ENCODE data around the gene ZNF326. TPM values are rescaled to one million over a fixed set of nuclear protein-coding genes. Genes with fewer than 3 reads are reported as not detected.
A peak's percentile ranks its signal among the peaks of the same experiment; 100 is the strongest.
"Not testable (repeated sequence)": the region's sequence is repeated elsewhere in the genome, so short reads cannot be mapped to it uniquely, and the experiment has no call there.

The ZNF326 gene
- total RNA-seq, 1 experiment from 2014 or later, result 6.8 TPM

DNA sequence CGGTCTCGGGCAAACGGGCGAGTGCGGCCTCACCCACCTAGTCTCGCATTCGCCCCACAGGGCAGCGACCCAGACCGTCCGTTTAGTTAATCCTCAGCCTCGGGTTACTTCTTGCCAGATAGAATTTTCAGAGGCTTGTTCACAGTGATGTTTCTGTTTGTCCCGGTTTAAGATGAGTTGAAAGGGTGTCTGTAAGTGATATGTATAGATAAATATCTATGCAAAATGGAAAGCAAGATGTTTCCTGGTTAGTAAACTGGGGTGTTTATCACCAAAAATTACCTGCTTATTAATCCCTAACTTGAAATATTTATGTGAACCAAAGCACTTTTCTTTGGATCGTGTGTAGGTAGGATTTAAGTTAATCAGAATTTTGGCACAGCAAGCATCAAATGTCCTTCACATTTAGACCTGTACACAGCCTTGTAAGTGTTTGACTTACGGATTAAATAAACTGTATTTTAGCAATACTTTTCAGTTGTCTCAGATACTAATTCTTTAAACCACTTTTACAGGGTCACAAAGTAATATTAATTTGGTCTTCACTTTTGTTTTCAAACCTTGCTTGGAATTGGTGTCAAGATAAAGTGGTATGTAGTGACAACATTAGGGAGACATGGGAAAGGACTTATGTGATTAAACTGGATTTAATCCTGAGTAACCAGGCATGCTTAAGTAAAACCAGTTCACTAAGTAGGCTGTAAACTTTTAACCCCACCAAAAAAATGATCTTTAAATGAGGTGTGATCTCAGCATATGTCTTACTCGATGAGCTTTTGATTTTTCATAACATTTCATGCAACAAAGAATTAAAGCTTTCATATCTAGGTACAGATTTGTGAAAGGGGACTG is 914 bp downstream of the ZNF326 start:
- DNase-seq (ENCODE audit: low spot score), result peak; percentile 61

DNA sequence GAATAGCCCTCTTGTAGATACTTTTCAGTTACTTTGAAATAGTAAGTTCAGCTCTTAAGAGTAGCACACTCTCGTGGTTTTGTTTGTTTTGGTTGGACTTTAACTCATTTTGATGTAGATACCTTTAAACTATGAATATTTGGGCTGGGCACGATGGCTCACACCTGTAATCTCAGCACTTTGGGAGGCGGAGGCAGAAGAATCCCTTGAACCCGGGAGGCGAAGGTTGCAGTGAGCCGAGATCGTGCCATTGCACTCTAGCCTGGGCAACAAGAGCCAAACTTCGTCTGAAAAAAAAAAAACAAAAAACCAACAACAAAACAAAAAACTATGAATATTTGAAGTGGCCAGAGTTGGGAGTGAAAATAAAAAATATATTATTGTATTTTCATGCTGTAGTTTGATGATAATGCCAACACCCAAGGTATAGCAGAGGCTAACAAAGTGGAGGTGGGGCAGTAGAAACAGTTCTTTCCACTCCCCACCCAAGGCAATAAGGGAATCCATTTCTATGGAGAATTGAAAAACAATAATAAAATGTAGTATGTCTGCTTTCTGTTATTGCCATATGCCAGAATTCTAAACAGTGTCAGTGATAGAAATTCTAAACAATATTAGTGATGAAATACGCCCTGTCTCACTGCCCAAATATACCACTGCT is 1.7 kb downstream of the ZNF326 start:
- no peak for DNase-seq (ENCODE audit: low spot score)

DNA sequence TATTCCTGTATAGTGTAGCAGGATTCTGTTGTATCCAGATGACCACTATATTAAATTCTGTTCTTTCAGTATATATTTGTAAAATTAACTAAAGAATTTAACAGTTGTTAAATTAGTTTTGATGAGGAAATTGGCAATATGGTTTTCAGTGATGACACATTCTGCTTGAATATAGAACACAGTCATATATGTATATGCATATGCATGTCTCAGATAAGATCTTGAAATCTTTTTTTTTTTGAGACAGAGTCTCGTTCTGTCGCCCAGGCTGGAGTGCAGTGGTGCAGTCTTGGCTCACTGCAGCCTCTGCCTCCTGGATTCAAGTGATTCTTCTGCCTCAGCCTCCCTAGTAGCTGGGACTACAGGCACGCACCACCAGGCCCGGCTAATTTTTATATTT is 2.2 kb downstream of the ZNF326 start:
- DNase-seq (ENCODE audit: low spot score), result not testable (repeated sequence)

DNA sequence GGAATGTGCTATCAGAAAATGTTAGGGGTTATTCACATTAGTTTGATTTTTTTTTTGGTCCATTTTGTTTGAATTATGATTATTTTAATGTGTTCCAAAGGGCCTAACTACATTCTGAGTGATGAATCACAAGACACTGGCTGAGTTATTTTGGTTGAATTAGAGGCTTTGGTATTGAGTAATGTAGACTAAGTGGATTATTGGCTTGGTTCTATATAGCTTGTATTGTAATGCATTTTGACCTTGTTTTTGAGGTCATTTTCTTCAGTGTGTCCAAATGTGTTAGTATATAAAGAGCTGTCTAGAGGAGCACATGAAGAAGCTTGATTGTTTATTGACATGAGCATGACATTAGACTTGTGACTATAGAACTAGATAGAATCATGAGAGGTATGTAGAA is 3.4 kb downstream of the ZNF326 start:
- DNase-seq (ENCODE audit: low spot score), result no peak

DNA sequence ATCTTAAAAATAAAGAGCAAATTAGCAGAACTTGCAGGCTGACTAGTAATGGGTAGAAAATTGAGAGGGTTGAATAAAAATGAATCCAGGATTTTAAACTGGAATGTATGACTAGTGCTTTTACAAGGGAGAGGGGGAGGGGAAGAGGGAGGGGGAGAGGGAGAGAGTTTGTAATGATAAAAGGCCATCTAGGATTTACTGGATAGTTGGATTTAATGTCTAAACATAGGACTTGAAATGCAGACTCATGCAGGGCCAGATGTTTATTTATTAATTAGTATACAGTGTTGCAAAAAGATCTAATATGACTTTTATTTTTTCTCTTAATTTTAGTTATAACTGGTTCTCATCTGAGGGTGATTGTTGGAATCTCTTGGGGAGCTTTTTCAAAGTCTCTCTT is 4.3 kb downstream of the ZNF326 start:
- no peak for DNase-seq (ENCODE audit: low spot score)

DNA sequence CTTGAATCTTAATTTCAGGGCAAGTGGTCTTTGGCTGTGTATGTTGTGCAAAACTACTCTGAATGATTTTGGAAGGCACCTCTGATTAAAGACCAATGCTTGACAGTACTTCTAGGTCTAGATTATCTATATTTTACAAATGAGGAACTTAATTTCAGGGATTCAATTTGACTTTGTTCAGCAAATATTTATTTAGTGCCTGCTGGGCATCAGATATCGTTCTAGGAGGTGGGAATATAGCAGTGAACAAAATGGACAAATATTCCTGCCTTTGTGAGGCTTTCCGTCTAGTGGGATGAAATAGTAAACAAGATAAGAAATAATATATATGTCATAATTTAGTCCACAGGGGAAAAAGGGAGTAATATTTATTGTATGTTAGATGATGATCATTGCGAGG is 4.7 kb downstream of the ZNF326 start:
- DNase-seq (ENCODE audit: low spot score), result no peak

DNA sequence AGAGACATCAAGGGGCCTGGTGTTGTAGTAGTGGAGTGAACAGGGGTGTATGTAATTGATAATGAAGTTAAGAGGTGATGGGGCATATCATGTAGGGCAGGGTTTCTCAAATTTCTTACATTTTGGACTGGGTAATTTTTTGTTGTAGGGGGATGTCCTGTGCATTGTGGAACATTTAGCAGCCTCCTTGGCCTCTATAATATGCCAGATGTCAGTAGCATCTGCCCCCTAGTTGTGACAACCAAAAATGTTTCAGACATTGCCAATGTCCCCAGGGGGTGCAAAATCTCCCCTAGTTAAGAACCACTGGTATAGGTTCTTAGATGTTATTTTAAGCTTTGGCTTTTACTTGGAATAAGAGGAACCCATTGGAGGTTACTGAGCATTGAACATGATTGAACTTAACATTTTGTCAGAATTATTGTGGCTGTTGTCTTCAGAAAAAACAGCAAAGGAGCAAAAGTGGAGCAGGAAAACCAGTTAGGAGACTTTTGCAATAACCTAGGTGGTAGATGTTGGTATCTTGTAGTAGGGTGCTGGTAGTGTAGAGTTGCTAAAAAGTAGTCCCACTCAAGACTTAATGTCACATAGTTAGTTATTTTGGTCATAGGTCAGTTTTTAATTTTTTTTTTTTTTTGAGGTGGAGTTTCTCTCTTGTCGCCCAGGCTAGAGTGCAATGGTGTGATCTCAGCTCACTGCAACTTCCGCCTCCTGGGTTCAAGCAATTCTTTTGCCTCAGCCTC is 6.2 kb downstream of the ZNF326 start:
- DNase-seq (ENCODE audit: low spot score), result no peak

DNA sequence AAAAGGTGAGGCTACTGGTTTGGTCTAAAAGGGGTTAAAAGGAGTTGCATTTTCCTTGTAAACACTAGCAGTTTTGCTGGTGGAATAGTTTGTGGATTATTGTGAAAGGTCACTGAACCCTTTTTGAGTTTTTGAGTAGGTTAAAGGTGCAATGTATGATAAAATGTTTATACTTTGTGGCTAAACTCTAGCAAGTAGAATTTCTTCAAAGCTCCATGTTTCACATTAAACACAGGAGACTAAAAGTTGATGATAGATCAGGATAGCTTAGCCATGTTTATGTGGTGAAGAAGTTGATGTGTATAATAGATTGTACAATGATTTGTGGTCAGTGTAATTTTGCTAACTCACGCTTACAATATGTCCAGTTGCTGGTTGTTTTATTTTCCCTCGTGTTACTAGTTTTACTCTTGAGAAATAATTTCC is 13.1 kb downstream of the ZNF326 start:
- DNase-seq (ENCODE audit: low spot score), result no peak

DNA sequence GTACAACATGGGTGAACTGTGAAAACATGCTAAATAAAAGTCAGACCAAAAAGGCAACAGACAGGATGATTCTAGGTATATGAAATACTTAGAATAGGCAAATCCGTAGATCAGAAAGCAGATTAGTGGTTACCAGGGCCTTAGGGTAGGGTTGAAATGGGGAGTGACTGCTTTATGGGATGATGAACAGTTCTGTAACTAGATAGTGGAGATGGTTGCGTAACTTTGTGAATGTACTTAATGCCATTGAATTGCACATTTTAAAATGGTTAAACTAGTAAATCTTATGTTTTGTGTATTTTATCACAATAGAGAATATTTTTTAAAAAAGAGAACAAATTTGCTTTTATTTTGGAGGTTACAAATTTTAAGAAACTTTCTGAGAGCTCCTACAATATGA is 17.4 kb downstream of the ZNF326 start:
- no peak for DNase-seq (ENCODE audit: low spot score)

DNA sequence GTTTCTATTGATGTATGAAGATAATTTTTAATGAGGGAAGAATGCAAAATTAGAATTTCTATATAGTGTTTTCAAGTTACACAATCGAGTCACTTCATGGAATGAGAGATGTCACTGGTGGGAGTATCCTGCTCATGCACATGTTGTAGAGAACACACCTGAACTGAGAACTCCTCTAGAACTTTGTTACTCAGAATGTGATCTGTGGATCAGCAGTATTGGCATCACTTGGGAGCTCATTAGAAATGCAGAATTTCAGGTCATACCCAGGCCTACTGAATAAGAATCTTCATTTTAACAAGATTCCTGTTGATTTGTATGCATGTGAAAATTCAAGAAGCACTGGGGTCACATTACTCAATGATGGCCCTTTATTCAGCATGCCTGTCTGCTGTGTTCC is 28.8 kb downstream of the ZNF326 start:
- DNase-seq (ENCODE audit: low spot score), result no peak

DNA sequence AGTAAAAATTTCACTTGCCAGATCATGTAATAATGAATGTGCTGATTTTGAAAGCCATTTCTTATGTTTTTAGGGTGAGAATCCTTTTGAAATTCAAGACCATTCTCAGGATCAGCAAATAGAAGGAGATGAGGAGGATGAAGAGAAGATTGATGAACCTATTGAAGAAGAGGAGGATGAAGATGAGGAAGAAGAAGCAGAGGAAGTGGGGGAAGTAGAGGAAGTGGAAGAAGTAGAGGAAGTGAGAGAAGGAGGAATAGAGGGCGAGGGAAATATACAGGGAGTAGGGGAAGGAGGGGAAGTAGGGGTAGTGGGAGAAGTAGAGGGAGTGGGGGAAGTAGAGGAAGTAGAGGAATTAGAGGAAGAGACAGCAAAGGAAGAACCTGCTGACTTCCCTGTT is 32.4 kb downstream of the ZNF326 start:
- DNase-seq (ENCODE audit: low spot score), result no peak

DNA sequence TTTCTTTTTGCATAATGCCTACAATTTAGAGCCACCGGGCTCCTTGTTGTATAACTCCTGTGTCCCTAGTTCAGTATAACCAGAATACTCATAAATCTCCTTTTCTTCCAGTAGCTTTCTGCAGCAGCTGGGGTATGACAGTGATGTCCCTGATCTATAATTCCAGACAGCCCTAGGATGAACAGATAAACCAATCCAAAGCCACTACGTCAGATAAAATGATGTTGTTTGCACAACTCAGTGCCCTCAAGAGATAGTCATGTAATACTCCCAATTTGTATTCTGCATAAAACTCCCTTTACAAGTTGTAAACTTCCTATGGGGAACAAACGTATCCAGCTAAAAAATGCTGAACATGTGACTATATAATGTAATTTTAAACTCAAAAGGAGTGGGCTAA is 44.7 kb downstream of the ZNF326 start:
- DNase-seq (ENCODE audit: low spot score), result no peak

DNA sequence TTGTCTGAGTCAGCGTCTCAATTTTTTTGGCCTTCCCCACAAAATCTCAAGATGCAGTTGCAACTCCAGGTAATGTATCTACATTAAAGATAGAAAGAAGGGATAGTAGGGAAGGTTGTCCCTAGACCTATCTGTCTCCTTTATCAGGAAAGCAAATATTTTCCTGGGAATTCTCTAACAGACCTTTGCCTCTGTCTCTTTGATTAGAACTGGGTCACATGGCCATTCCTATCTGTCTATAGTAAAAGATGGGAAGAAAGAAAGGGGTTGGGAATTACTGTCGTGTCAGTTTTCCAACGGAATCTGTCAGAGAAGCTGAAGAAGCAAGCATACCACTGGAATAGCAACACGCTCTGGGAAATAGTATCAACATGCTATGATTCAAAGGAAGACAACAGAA is 48.7 kb downstream of the ZNF326 start:
- no peak for DNase-seq (ENCODE audit: low spot score)

DNA sequence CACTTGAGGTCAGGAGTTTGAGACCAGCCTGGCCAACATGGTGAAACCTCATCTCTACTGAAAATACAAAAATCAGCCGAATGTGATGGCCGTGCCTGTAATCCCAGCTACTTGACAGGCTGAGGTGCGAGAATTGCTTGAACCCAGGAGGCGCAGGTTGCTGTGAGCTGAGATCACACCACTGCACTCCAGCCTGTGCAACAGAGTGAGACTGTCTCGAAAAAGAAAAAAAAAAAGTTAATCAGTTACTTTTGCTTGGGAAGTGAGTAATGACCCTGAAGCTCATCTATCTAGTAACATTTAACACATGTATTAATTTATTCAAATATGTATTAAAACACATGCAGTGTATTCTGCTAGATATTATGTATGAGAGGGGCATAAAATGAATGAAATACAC is 49.4 kb downstream of the ZNF326 start:
- DNase-seq (ENCODE audit: low spot score), result no peak

DNA sequence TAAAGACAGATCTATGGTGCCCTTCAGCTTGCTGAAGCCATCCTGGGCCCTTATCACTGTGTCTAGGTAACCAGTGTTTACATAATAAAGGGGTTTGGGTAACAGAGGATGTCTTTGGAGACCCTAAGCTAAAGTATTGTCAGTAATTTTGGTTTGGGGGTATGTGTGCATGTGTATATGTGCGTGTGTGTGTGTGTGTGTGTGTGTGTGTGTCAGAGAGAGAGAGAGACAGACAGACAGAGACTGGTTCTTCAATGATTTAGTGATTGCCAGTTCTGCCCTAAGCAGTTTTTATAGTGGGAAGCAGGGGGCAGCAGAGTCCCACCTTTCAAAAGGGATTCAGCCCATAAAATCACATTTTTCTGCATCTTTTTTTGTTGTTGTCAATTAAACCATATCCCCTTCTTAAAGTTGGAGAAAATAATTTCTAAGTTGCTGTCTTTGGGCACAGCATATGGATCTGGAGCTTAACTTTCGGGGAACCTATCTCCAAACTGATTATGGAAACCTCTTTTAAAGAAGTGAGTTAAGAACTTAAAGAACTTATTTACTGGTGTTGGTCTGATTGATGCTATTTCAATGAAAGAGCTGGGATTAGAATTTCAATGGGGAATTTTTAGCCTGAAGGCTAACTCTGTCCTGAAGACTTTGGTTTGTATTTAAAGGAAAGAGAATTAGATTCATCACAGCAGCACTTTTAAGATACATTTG is 51.1 kb downstream of the ZNF326 start:
- DNase-seq (ENCODE audit: low spot score), result peak; percentile 55

DNA sequence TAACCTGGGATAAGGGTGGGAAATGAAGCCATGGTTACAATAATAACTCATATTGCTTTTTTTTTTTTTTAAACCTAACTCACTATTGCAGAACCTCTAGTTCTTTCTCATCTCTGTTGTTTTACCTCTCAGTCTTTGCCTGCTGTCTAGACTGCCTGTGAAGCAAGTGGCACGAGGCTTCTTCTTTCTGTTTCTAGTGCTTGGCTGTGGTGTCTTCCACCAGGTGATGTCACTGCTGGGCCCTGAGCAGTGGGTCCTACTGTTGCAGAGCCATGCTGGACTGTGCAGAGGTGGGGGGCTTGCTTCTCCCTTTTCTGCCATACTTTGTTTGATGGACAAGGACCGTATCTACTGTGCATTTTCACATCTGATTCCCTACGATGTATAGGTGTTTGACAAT is 51.7 kb downstream of the ZNF326 start:
- no peak for DNase-seq (ENCODE audit: low spot score)

DNA sequence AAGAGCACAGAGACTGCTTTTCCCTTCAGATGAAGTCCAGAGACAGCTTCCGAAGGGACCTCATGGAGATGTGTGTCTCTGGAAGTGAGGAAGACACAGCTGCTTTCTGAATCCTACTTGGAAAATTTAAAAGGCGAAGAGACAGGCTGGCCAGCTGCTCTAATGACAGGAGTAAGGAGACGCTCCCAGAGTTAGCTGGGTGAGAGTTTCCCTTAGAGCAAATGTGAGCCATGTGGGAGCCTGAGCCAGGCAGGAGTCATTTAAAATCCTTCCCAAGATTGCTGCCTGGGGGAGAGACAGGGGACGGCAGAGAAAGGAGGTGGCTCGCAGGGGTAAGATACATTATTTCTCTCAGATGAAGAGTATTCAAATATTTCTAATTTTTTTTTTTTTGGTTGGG is 53.1 kb downstream of the ZNF326 start:
- no peak for DNase-seq (ENCODE audit: low spot score)

DNA sequence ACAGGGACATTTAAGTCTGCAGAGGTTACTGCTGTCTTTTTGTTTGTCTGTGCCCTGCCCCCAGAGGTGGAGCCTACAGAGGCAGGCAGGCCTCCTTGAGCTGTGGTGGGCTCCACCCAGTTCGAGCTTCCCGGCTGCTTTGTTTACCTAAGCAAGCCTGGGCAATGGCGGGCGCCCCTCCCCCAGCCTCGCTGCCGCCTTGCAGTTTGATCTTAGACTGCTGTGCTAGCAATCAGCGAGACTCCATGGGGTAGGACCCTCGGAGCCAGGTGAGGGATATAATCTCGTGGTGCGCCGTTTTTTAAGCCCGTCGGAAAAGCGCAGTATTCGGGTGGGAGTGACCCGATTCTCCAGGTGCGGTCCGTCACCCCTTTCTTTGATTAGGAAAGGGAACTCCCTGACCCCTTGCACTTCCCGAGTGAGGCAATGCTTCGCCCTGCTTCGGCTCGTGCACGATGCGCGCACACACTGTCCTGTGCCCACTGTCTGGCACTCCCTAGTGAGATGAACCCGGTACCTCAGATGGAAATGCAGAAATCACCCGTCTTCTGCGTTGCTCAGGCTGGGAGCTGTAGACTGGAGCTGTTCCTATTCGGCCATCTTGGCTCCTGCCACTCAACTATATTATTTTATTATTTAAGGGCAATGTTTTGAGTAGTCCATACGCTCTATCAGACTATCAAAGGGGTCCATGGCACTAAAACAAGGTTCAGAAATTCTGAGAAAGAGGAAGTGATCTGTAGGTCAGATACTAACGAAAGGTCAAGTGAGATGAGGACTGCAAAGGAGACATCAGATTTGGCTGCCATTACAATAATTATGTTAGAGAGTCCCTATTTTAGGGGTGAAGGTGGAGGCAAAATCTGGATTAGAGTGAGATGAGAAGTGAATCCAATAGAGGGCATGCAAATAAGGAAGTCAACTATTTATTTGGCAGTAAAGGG is 68.1 kb downstream of the ZNF326 start:
- DNase-seq (ENCODE audit: low spot score), result not testable (repeated sequence)

DNA sequence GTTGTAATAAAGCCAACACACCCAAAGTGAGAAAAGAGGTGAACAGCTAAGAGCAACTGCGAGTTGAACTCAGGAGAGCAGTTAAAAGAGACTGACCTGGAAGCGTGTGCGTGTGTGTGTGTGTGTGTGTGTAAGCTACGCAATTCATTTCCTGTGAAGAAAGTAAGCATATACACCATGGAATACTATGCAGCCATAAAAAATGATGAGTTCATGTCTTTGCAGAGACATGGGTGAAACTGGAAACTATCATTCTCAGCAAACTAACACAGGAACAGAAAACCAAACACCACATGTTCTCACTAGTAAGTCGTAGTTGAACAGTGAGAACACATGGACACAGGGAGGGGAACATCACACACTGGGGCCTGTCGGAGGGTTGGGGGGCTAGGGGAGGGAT is 69.2 kb downstream of the ZNF326 start:
- not testable (repeated sequence) for DNase-seq (ENCODE audit: low spot score)

DNA sequence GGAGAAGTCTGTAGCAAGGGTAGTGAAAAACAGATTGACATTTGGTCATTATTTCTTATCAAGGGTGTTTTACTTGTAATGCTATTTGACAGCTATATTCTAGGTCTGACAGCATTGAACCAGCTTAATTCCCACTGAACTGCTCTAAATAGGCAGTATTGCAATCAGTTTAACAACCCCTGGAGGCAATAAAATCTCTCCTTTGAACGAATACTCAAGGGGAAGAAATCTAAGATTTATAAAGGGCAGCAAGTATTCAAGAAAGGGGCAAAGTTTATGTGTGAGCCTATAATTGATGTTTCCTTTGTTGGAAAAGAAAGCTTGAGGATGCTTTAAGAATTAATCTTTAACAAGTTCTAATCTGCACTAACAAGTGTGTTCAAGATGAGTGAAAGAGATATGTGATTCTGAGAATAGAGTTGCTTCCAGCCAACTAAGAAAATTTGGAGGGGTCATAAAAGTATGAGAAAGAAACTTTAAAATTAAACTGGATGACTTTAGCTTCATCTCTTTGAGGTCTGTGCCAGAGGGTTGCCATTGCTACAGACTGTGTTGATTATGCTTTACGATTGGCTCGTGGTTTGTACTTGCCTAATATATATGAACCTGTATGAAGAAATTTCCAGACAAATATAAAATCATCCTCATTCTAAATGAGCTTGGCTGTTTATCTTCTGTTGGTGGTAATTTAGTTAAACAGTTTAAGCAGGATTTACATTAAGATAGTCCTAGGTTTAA is 72.5 kb downstream of the ZNF326 start:
- DNase-seq (ENCODE audit: low spot score), result no peak

All from HT-29 (cell line).